CD4-positive, alpha-beta T cell (primary cell): Measurements from ENCODE around the gene SLC39A5. TPM values are rescaled to one million over a fixed set of nuclear protein-coding genes. Genes with fewer than 3 reads are reported as not detected.
A peak's percentile ranks its signal among the peaks of the same experiment; 100 is the strongest.

Experiments used
- ATAC-seq: fragments of 200-7000 bp; cut with Tn5 transposase; one replicate; pipeline ENCODE4 v1.10.0; 2022; ENCODE audit warnings: mild to moderate bottlenecking; ENCODE audit not compliant: poor library complexity
- CTCF ChIA-PET: fragments of 350-600 bp; sonication (Branson Sonifier 250); formaldehyde crosslinking; loops from one replicate; lab custom pipeline; 2021; ENCODE audit warnings: antibody characterized with exemption, inconsistent platforms; lab: Charles Lee
- POLR2A ChIA-PET: fragments of 350-600 bp; sonication (Branson Sonifier 250); formaldehyde crosslinking; loops from one replicate; lab custom pipeline; 2021; ENCODE audit warnings: antibody characterized with exemption, inconsistent platforms; lab: Charles Lee
- DNase-seq, 14 experiments: peaks; one replicate each; pipeline ENCODE4 v3.0.0-alpha.2; 2013 to 2020; ENCODE audit warnings: mixed read lengths in 2 of 14
- H3K27ac ChIP-seq, 2 donors: one replicate each; pipeline versions ENCODE4 v1.5.1 to v1.7.0; 2013; ENCODE audit warnings: low read length in 2 of 2, low read depth in 1 of 2, mild to moderate bottlenecking in 1 of 2
- H3K27me3 ChIP-seq, 2 experiments: 1 replicate in 1 of 2; 2 replicates in 1 of 2; pipeline versions ENCODE4 v1.6.1 to v1.7.0; 2013; ENCODE audit warnings: low read length in 2 of 2, control low read depth in 1 of 2, mild to moderate bottlenecking in 1 of 2, moderate library complexity in 1 of 2; ENCODE audit not compliant: insufficient read depth in 2 of 2, control insufficient read depth in 1 of 2
- H3K36me3 ChIP-seq: one replicate; pipeline ENCODE4 v1.6.1; 2013; ENCODE audit warnings: low read length, control low read depth; ENCODE audit not compliant: insufficient read depth
- H3K4me1 ChIP-seq: one replicate; pipeline ENCODE4 v1.6.1; 2013; ENCODE audit warnings: low read length, control low read depth; ENCODE audit not compliant: insufficient read depth
- H3K4me3 ChIP-seq: one replicate; pipeline ENCODE4 v1.5.1; 2013; ENCODE audit warnings: mild to moderate bottlenecking, low read length, moderate library complexity
- H3K9me3 ChIP-seq, 2 experiments: 1 replicate in 1 of 2; 2 replicates in 1 of 2; pipeline versions ENCODE4 v1.6.1 to v1.7.0; 2013; ENCODE audit warnings: low read length in 2 of 2, mild to moderate bottlenecking in 2 of 2, control low read depth in 1 of 2, moderate library complexity in 1 of 2; ENCODE audit not compliant: control insufficient read depth in 1 of 2, insufficient read depth in 1 of 2
- H3K27ac Mint-ChIP-seq: one replicate; pipeline ENCODE4 v1.8.0; 2020; ENCODE audit warnings: mixed read lengths
- H3K27me3 Mint-ChIP-seq: one replicate; pipeline ENCODE4 v1.8.0; 2021; ENCODE audit warnings: mixed read lengths
- H3K36me3 Mint-ChIP-seq: one replicate; pipeline ENCODE4 v1.8.0; 2021; ENCODE audit warnings: low read depth, mixed read lengths
- H3K4me1 Mint-ChIP-seq: one replicate; pipeline ENCODE4 v1.8.0; 2021; ENCODE audit warnings: low read depth, mixed read lengths
- H3K4me3 Mint-ChIP-seq: one replicate; pipeline ENCODE4 v1.8.0; 2020; ENCODE audit warnings: mild to moderate bottlenecking, mixed read lengths
- H3K9me3 Mint-ChIP-seq: one replicate; pipeline ENCODE4 v1.8.0; 2020; ENCODE audit warnings: mixed read lengths
- CTCF ChIP-seq: fragments of 200-600 bp; IDR thresholded peaks from one replicate; pipeline ENCODE4 v1.8.0; 2022; ENCODE audit warnings: antibody characterized with exemption, mild to moderate bottlenecking
- intact Hi-C, 2 experiments: fragments of 100-400 bp; cut with DNase I in 1 of 2; cut with micrococcal nuclease in 1 of 2; formaldehyde crosslinking; loops; one replicate each; pipeline versions ENCODE4 v1.15.1 to v1.9.0; 2023 to 2025; cut with DNase I, micrococcal nuclease
- total RNA-seq, 174 experiments: library from RNA in 2 of 174; stranded (reverse) in 2 of 174; gene quantifications; one replicate each; pipeline ENCODE4 v1.2.3 and lab custom pipeline; 2021 to 2026

SLC39A5 gene
- total RNA-seq, 2 experiments from 2014 or later, result 0.33 TPM; not detected in 1

DNA sequence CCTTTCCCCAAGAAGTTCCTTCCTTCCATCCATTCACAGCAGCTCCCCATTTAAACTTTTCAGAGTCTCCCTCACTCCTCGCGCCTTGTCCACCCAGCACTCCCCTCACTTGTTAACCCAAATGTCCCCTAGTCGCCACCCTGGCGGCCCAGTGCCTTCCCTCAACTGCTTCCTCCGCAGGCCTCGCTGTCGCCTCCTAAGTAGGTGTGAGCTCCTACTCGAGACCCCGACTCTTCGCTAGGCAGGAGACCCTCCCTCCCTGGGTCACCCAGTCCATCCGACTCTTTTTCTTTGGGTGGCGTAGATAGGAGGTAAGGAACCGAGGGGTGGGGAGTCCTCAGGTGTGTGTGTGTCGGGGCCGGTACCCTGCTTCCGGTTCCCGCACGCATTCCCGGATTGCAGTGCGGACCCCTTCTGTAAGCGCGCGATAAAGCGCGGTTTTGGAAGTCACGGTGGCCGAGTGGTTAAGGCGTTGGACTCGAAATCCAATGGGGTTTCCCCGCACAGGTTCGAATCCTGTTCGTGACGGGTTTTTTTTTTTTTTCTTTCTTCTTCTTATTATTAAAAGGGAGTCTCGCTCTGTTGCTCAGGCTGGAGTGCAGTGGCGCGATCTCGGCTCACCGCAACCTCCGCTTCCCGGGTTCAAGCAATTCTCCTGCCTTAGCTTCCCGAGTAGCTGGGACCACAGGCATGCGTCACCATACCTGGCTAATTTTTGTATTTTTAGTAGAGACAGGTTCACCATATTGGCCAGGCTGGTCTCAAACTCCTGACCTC, 39.7 kb upstream of the SLC39A5 start:
- H3K4me1 ChIP-seq, result peaks cover 33% of the 10 kb centered on the region
- peak; percentile 45 to 89 (median 66) for DNase-seq
- peaks cover 18% of the 10 kb centered on the region for H3K36me3 ChIP-seq
- ChIA-PET POLR2A (interaction anchor here (0.6 to 4.1 kb wide), 40 partner anchors 9 to 451 kb away, joined by 3 to 116 read pairs (median 5); partner anchors contain the start of genes ANKRD52, CNPY2, COQ10A and ESYT1), CTCF (interaction anchor here (0.6 to 4.7 kb wide), 40 partner anchors 9 to 452 kb away, joined by 3 to 138 read pairs (median 5); partner anchors contain the start of genes ANKRD52, CNPY2, ERBB3 and ESYT1)
- intact Hi-C loops, result loop anchor here (2.0 to 5.0 kb wide), 9 partner anchors 29 to 448 kb away; partner anchors contain the start of genes MYL6B (in 2 of the 2), ANKRD52 (in 1 of the 2), GDF11 (in 1 of the 2) and ZC3H10 (in 1 of the 2)
- no peaks in the 10 kb centered on the region for H3K9me3 Mint-ChIP-seq
- H3K27me3 Mint-ChIP-seq, result peaks cover 5% of the 10 kb centered on the region
- peak overlapping the region; percentile 99 for H3K27ac Mint-ChIP-seq
- H3K9me3 ChIP-seq, result no peaks in the 10 kb centered on the region
- peaks cover 46% of the 10 kb centered on the region for H3K4me1 Mint-ChIP-seq
- peaks cover 48% of the 10 kb centered on the region for H3K36me3 Mint-ChIP-seq
- H3K4me3 Mint-ChIP-seq, result peak overlapping the region; percentile 99
- TF ChIP-seq CTCF, result no peak
- peak overlapping the region; percentile 87 to 93 for H3K27ac ChIP-seq
- no peaks in the 10 kb centered on the region for H3K27me3 ChIP-seq
- H3K4me3 ChIP-seq, result peak overlapping the region; percentile 96
- peak; percentile 28 for ATAC-seq

- CTCF ChIA-PET, result interaction anchor here (2.3 to 4.7 kb wide), 3 partner anchors 32 to 144 kb away, joined by 18 to 138 read pairs (median 31); partner anchors contain the start of genes ESYT1, NABP2 and RNF41
- Histone ChIP-seq H3K4me3 (peak overlapping the region; percentile 96), H3K36me3 (peaks cover 13% of the 10 kb centered on the region), H3K4me1 (peaks cover 33% of the 10 kb centered on the region), H3K27me3 (no peaks in the 10 kb centered on the region), H3K9me3 (no peaks in the 10 kb centered on the region), H3K27ac (peak overlapping the region; percentile 87 to 93)
- POLR2A ChIA-PET, result interaction anchor here (1.4 to 4.1 kb wide), 7 partner anchors 17 to 74 kb away, joined by 3 to 116 read pairs (median 6); partner anchors contain the start of genes ESYT1, MYL6, RPL41 and ZC3H10
- Mint-ChIP-seq H3K27ac (peak overlapping the region; percentile 99), H3K9me3 (no peaks in the 10 kb centered on the region), H3K4me1 (peaks cover 46% of the 10 kb centered on the region), H3K27me3 (peaks cover 5% of the 10 kb centered on the region), H3K36me3 (peaks cover 44% of the 10 kb centered on the region), H3K4me3 (peak overlapping the region; percentile 99)
- ATAC-seq (no peak), DNase-seq (no peak)
- intact Hi-C loops, result loop anchor here in 1 of 2 experiments (1.0 to 2.0 kb wide), 4 partner anchors 34 to 144 kb away; partner anchors contain the start of genes ANKRD52 and NABP2
- TF ChIP-seq CTCF, result no peak
Observed at GRCh38 chr12:56190695-56191155, 39.1 kb upstream of the SLC39A5 start.

DNA sequence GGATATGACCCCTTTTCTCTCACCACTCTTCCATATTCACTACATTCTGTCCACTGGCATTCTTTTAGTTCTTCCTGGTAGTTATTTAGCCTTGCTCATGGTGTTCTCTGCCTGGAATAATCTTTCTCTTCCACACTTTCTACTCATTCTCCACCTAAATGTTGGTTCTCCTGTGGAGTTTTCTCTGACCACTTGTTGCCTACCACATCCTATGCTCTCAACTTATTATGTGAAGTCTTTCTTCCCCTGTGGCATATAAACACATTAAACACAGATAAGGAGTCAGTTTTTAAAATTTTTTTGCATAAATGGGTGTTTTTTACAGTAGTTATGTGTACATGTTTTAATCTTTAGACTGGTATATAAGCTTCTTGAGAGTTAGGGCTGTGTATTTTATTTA, 37.3 kb upstream of the SLC39A5 start:
- ATAC-seq, result no peak
- H3K9me3 Mint-ChIP-seq, result no peaks in the 10 kb centered on the region
- peaks cover 39% of the 10 kb centered on the region for H3K4me1 Mint-ChIP-seq
- CTCF ChIA-PET, result interaction anchor here (2.7 kb wide), 1 partner anchor 30 kb away, joined by 8 read pairs; the partner anchor contains the start of gene RNF41
- TF ChIP-seq CTCF, result no peak
- Histone ChIP-seq H3K27ac (no peak overlapping the region), H3K36me3 (no peaks in the 10 kb centered on the region), H3K4me3 (no peak overlapping the region), H3K27me3 (no peaks in the 10 kb centered on the region), H3K9me3 (no peaks in the 10 kb centered on the region), H3K4me1 (peaks cover 27% of the 10 kb centered on the region)
- DNase-seq, result no peak
- peaks cover 28% of the 10 kb centered on the region for H3K36me3 Mint-ChIP-seq
- peak overlapping the region; percentile 76 for H3K27ac Mint-ChIP-seq
- intact Hi-C loops, result loop anchor here (2.0 kb wide), 3 partner anchors 272 to 310 kb away; no protein-coding TSS in a partner anchor
- POLR2A ChIA-PET, result interaction anchor here (1.6 to 1.9 kb wide), 3 partner anchors 29 to 76 kb away, joined by 4 to 6 read pairs (median 4); partner anchors contain the start of genes ESYT1, RNF41 and RPL41
- H3K4me3 Mint-ChIP-seq, result peak overlapping the region; percentile 74
- peaks cover 5% of the 10 kb centered on the region for H3K27me3 Mint-ChIP-seq
